Right lobe of liver (tissue), 4 donors: ENCODE results near the gene NBPF12.
"Not testable (repeated sequence)": the region's sequence is repeated elsewhere in the genome, so short reads cannot be mapped to it uniquely, and the experiment has no call there.

Source experiments
- CTCF ChIP-seq, 4 donors: fragments of 200-600 bp in 3 of 4; fragments of 450-650 bp in 1 of 4; IDR thresholded peaks; one replicate each; pipeline versions ENCODE4 v1.5.1 to v1.8.0; 2016 to 2022; ENCODE audit warnings: antibody characterized with exemption in 4 of 4, mild to moderate bottlenecking in 2 of 4
- POLR2A ChIP-seq: fragments of 450-650 bp; IDR thresholded peaks from one replicate; pipeline ENCODE4 v1.6.1; 2017; ENCODE audit warnings: antibody characterized with exemption, mild to moderate bottlenecking
- donor health status: DM: no; HTN: no; CAD: no.
- donor health status: DM: no; HTN: no; CAD: no.
- donor health status: DM: no; HTN: yes; CAD: no.

GRCh38 chr1:147044511-147044910, 106.4 kb downstream of the NBPF12 start:
- TF ChIP-seq POLR2A; CTCF (IDR thresholded peaks at IDR 0.05): not testable (repeated sequence)
